Measurements from ENCODE around the gene TFB2M. TPM values are rescaled to one million over a fixed set of nuclear protein-coding genes. Genes with fewer than 3 reads are reported as not detected.

Gene TFB2M
- total RNA-seq, 1 experiment from 2014 or later: 27.7 TPM

DNA sequence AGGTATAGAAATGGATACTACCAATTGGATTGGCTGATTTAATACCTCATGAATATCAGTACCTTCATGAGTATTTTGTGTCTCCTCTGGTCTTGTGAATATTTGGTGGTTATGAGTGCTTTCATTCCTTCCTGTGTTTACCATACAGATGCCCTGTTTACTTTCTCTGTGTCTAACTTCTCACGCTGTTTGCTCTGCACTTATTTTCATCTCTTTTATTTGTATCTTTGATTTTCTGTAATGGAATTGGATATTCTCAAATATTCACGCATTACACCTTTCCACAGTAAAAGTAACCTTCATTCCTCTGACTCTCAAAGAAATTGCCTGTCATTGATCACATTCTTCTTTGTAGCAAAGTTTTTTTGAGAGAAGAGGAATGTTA is 17.0 kb upstream of the TFB2M start:
- no peak overlapping the region for H4K91ac ChIP-seq (ENCODE audit: insufficient read length, low read depth, low read length)
- H4K20me1 ChIP-seq (ENCODE audit: control insufficient read depth, insufficient read depth, insufficient read length): no peaks in the 10 kb centered on the region
- no peaks in the 10 kb centered on the region for H3K9me3 ChIP-seq (ENCODE audit: control insufficient read depth, low read depth, low read length)
- Mint-ChIP-seq H3K27me3 (ENCODE audit: low read depth) (no peaks in the 10 kb centered on the region), H3K4me1 (peaks cover 2 to 3% of the 10 kb centered on the region in 2 experiments; a peak in 3 of 4 replicates), H3K27ac (no peak overlapping the region), H3K9me3 (no peaks in the 10 kb centered on the region), H3K4me3 (no peak overlapping the region), H3K36me3 (ENCODE audit: insufficient read depth in 1 of 3, low read depth in 3 of 3) (peaks cover 0 to 8% (median under 1%) of the 10 kb centered on the region in 3 experiments; a peak in 4 of 7 replicates)
- no peak overlapping the region for H2BK12ac ChIP-seq (ENCODE audit: insufficient read length, low read depth, low read length)
- WGBS (ENCODE audit: extremely low coverage, insufficient read length, low lambda C conversion rate): no CpG with 5 or more reads among the region's 2 CpGs
- H3K23ac ChIP-seq (ENCODE audit: insufficient read length, low read depth, low read length): no peak overlapping the region
- no peak overlapping the region for H3K4me2 ChIP-seq (ENCODE audit: insufficient read depth, insufficient read length, low read length)
- no peak overlapping the region for H3T11ph ChIP-seq (ENCODE audit: low read length)
- H3K4me1 ChIP-seq (ENCODE audit: insufficient read depth, low read length): no peaks in the 10 kb centered on the region
- no peak overlapping the region for H2AK5ac ChIP-seq (ENCODE audit: insufficient read length, low read length)
- no peak overlapping the region for H3K27ac ChIP-seq (ENCODE audit: insufficient read length, low read depth, low read length)
- no peak overlapping the region for H4K5ac ChIP-seq (ENCODE audit: insufficient read length, low read depth, low read length)
- no peak overlapping the region for H3K4ac ChIP-seq (ENCODE audit: low read depth, low read length)
- H2BK15ac ChIP-seq (ENCODE audit: low read depth, low read length): no peak overlapping the region
- no peak overlapping the region for H2AFZ ChIP-seq (ENCODE audit: low read length)
- no peak overlapping the region for H3K14ac ChIP-seq (ENCODE audit: insufficient read depth, low read length)
- no peaks in the 10 kb centered on the region; the same call in 1 of the 2 replicates for H3K79me2 ChIP-seq (ENCODE audit: insufficient read depth, low read length)
- H2BK5ac ChIP-seq (ENCODE audit: insufficient read length, low read length): no peak overlapping the region
- H2BK20ac ChIP-seq (ENCODE audit: low read depth, low read length, poor library complexity, severe bottlenecking): no peak overlapping the region
- H3K27me3 ChIP-seq (ENCODE audit: insufficient read depth, low read length): no peaks in the 10 kb centered on the region
- DNase-seq: no peak
- H3K56ac ChIP-seq (ENCODE audit: insufficient read length, low read depth, low read length): no peak overlapping the region
- TF ChIP-seq, protein P1, sequence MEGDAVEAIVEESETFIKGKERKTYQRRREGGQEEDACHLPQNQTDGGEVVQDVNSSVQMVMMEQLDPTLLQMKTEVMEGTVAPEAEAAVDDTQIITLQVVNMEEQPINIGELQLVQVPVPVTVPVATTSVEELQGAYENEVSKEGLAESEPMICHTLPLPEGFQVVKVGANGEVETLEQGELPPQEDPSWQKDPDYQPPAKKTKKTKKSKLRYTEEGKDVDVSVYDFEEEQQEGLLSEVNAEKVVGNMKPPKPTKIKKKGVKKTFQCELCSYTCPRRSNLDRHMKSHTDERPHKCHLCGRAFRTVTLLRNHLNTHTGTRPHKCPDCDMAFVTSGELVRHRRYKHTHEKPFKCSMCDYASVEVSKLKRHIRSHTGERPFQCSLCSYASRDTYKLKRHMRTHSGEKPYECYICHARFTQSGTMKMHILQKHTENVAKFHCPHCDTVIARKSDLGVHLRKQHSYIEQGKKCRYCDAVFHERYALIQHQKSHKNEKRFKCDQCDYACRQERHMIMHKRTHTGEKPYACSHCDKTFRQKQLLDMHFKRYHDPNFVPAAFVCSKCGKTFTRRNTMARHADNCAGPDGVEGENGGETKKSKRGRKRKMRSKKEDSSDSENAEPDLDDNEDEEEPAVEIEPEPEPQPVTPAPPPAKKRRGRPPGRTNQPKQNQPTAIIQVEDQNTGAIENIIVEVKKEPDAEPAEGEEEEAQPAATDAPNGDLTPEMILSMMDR (conservative IDR thresholded peaks at IDR 0.05): no peak
- H2BK120ac ChIP-seq (ENCODE audit: low read depth, low read length, poor library complexity, severe bottlenecking): no peak overlapping the region
- H3K9ac ChIP-seq (ENCODE audit: extremely low read depth, insufficient read length, low read length): no peak overlapping the region
- H3K23me2 ChIP-seq (ENCODE audit: insufficient read length, low read depth, low read length, poor library complexity, severe bottlenecking): no peaks in the 10 kb centered on the region
- H3K18ac ChIP-seq (ENCODE audit: insufficient read length, low read depth, low read length): no peak overlapping the region
- H4K8ac ChIP-seq (replicated peaks; ENCODE audit: insufficient read length, low read depth, low read length): no peak overlapping the region
- H3K79me1 ChIP-seq (ENCODE audit: insufficient read depth, low read depth, low read length, poor library complexity, severe bottlenecking): peaks cover 2% of the 10 kb centered on the region

Data from H9 (cell line).